H1 (cell line): ENCODE results near the gene PCDHA11. TPM values are rescaled to one million over a fixed set of nuclear protein-coding genes. Genes with fewer than 3 reads are reported as not detected.
A peak's percentile ranks its signal among the peaks of the same experiment; 100 is the strongest.

Source experiments
- CTCF ChIA-PET: fragments of 300-600 bp; sonication (Branson Sonifier 250); formaldehyde crosslinking; loops from one replicate; lab custom pipeline; 2021; ENCODE audit not compliant: partially characterized antibody; lab: Charles Lee
- POLR2A ChIA-PET: fragments of 300-600 bp; sonication (Branson Sonifier 250); formaldehyde crosslinking; loops from one replicate; lab custom pipeline; 2021; ENCODE audit warnings: inconsistent platforms; ENCODE audit not compliant: partially characterized antibody; lab: Charles Lee
- DNase-seq, 2 experiments: peaks; one replicate each; pipeline versions ENCODE4 v3.0.0 to v3.0.0-alpha.2; 2010 to 2022; ENCODE audit warnings: low spot score in 2 of 2, low read depth in 1 of 2, mixed read lengths in 1 of 2
- FAIRE-seq: peaks from 2 replicates; lab custom pipeline; 2011; peaks lifted over from hg19 to GRCh38; lab: Jason Lieb, UNC
- H2AFZ ChIP-seq: 2 replicates; pipeline ENCODE4 v1.8.1; 2012; ENCODE audit warnings: low read length, inconsistent platforms
- H2AK5ac ChIP-seq: 2 replicates; pipeline ENCODE4 v1.6.1; 2013; ENCODE audit warnings: low read depth, low read length
- H2BK120ac ChIP-seq: replicated peaks from 2 replicates; pipeline ENCODE3; 2013; ENCODE audit warnings: low read depth, low read length, inconsistent platforms
- H2BK12ac ChIP-seq: 2 replicates; pipeline ENCODE4 v1.6.1; 2013; ENCODE audit warnings: low read depth, low read length
- H2BK15ac ChIP-seq: 2 replicates; pipeline ENCODE4 v1.6.1; 2013; ENCODE audit warnings: low read length
- H2BK20ac ChIP-seq: 2 replicates; pipeline ENCODE4 v1.6.1; 2013; ENCODE audit warnings: low read length
- H2BK5ac ChIP-seq: 2 replicates; pipeline ENCODE4 v1.6.1; 2013; ENCODE audit warnings: low read depth, low read length
- H3K14ac ChIP-seq: 2 replicates; pipeline ENCODE4 v1.6.1; 2013; ENCODE audit warnings: inconsistent platforms; ENCODE audit not compliant: insufficient read length
- H3K18ac ChIP-seq: 2 replicates; pipeline ENCODE4 v1.6.1; 2013; ENCODE audit warnings: low read length; ENCODE audit errors: extremely low read depth
- H3K23ac ChIP-seq: 2 replicates; pipeline ENCODE4 v1.6.1; 2013; ENCODE audit warnings: inconsistent platforms; ENCODE audit not compliant: insufficient read length
- H3K23me2 ChIP-seq: 2 replicates; pipeline ENCODE4 v1.6.1; 2013; ENCODE audit warnings: low read depth, low read length
- H3K27ac ChIP-seq: 2 replicates; pipeline ENCODE4 v1.6.1; 2011; ENCODE audit warnings: low read depth, low read length, inconsistent platforms
- H3K27me3 ChIP-seq, 4 experiments: replicated peaks in 1 of 4; 1 replicate in 1 of 4; 2 replicates in 3 of 4; pipeline versions ENCODE4 v1.6.1 to v1.8.1; 2011 to 2013; ENCODE audit warnings: low read length in 3 of 4, mild to moderate bottlenecking in 3 of 4, inconsistent platforms in 2 of 4, mixed read lengths in 2 of 4, moderate library complexity in 1 of 4; ENCODE audit not compliant: control insufficient read depth in 3 of 4, insufficient read depth in 3 of 4; ENCODE audit errors: extremely low read depth in 1 of 4
- H3K36me3 ChIP-seq, 4 experiments: 2 replicates each; pipeline versions ENCODE4 v1.6.1 to v1.8.1; 2011 to 2013; ENCODE audit warnings: mild to moderate bottlenecking in 4 of 4, low read length in 3 of 4, moderate library complexity in 2 of 4, control low read depth in 1 of 4, inconsistent platforms in 1 of 4; ENCODE audit not compliant: insufficient read depth in 4 of 4, control insufficient read depth in 2 of 4
- H3K4ac ChIP-seq: replicated peaks from 2 replicates; pipeline ENCODE3; 2013; ENCODE audit warnings: low read length, low read depth, mixed read lengths, inconsistent platforms; ENCODE audit not compliant: insufficient read length
- H3K4me1 ChIP-seq, 4 experiments: replicated peaks in 1 of 4; 1 replicate in 1 of 4; 2 replicates in 3 of 4; pipeline versions ENCODE4 v1.6.1 to v1.8.1; 2011 to 2013; ENCODE audit warnings: low read length in 3 of 4, inconsistent platforms in 2 of 4, mixed read lengths in 1 of 4; ENCODE audit not compliant: insufficient read depth in 4 of 4, control insufficient read depth in 3 of 4
- H3K4me2 ChIP-seq, 2 experiments: 2 replicates each; pipeline versions ENCODE4 v1.6.1 to v1.8.1; 2011 to 2013; ENCODE audit warnings: low read depth in 2 of 2, low read length in 2 of 2, control low read depth in 1 of 2, inconsistent platforms in 1 of 2, mild to moderate bottlenecking in 1 of 2; ENCODE audit not compliant: insufficient read depth in 1 of 2
- H3K4me3 ChIP-seq, 4 experiments: fragments of 200-600, 300-600 bp in 1 of 4; sonication (generic), shearing (Covaris generic), sonication (Bioruptor Twin) in 1 of 4; 2 replicates each; pipeline versions ENCODE4 v1.5.1 to v1.8.1; 2011 to 2016; ENCODE audit warnings: low read length in 4 of 4, low read depth in 3 of 4, control low read depth in 2 of 4, inconsistent platforms in 2 of 4, mild to moderate bottlenecking in 2 of 4, mixed read lengths in 1 of 4, moderate library complexity in 1 of 4; ENCODE audit not compliant: insufficient read depth in 2 of 4; ENCODE audit errors: extremely low read depth in 1 of 4
- H3K56ac ChIP-seq: replicated peaks from 2 replicates; pipeline ENCODE3; 2013; ENCODE audit warnings: low read depth, mild to moderate bottlenecking, mixed read lengths, low read length, inconsistent platforms; ENCODE audit not compliant: insufficient read length
- H3K79me1 ChIP-seq: 2 replicates; pipeline ENCODE4 v1.6.1; 2013; ENCODE audit warnings: low read depth, low read length, control low read depth
- H3K79me2 ChIP-seq, 2 experiments: 2 replicates each; pipeline versions ENCODE4 v1.6.1 to v1.8.1; 2012 to 2013; ENCODE audit warnings: low read length in 2 of 2, mild to moderate bottlenecking in 2 of 2, inconsistent platforms in 1 of 2; ENCODE audit not compliant: insufficient read depth in 2 of 2, control insufficient read depth in 1 of 2
- H3K9ac ChIP-seq, 4 experiments: replicated peaks in 1 of 4; 1 replicate in 1 of 4; 2 replicates in 3 of 4; pipeline versions ENCODE4 v1.6.1 to v1.8.1; 2011 to 2013; ENCODE audit warnings: low read depth in 3 of 4, low read length in 3 of 4, control low read depth in 2 of 4, mild to moderate bottlenecking in 2 of 4, moderate library complexity in 2 of 4, inconsistent platforms in 1 of 4; ENCODE audit errors: extremely low read depth in 1 of 4
- H3K9me3 ChIP-seq, 2 experiments: 2 replicates each; pipeline versions ENCODE4 v1.6.1 to v1.8.1; 2012 to 2013; ENCODE audit warnings: mild to moderate bottlenecking in 2 of 2, moderate library complexity in 2 of 2, control low read depth in 1 of 2, inconsistent platforms in 1 of 2, low read depth in 1 of 2, low read length in 1 of 2, mixed read lengths in 1 of 2; ENCODE audit not compliant: insufficient read depth in 2 of 2
- H4K20me1 ChIP-seq, 2 experiments: replicated peaks in 1 of 2; 2 replicates each; pipeline versions ENCODE3 to v1.8.1; 2011 to 2013; ENCODE audit warnings: inconsistent platforms in 2 of 2, low read length in 2 of 2, mild to moderate bottlenecking in 1 of 2; ENCODE audit not compliant: insufficient read depth in 2 of 2, control insufficient read depth in 1 of 2
- H4K5ac ChIP-seq: 2 replicates; pipeline ENCODE4 v1.6.1; 2013; ENCODE audit warnings: low read length, low read depth, mixed read lengths, inconsistent platforms; ENCODE audit not compliant: insufficient read length
- H4K8ac ChIP-seq: 2 replicates; pipeline ENCODE4 v1.8.0; 2013; ENCODE audit warnings: mild to moderate bottlenecking, moderate library complexity, low read length, inconsistent platforms; ENCODE audit not compliant: insufficient read depth; ENCODE audit errors: extremely low read depth
- H4K91ac ChIP-seq: replicated peaks from 2 replicates; pipeline ENCODE3; 2013; ENCODE audit warnings: low read length, mixed read lengths, inconsistent platforms; ENCODE audit not compliant: insufficient read length
- ATF3 ChIP-seq: IDR thresholded peaks from 2 replicates; pipeline ENCODE4 v1.6.1; 2011; ENCODE audit warnings: low read depth, mild to moderate bottlenecking, low read length; ENCODE audit not compliant: insufficient read depth
- CHD1 ChIP-seq: IDR thresholded peaks from 2 replicates; pipeline ENCODE4 v1.6.1; 2012; ENCODE audit warnings: low read depth, low read length, improper control_type of control experiment
- E2F6 ChIP-seq: IDR thresholded peaks from 2 replicates; pipeline ENCODE4 v1.6.1; 2012; ENCODE audit warnings: inconsistent platforms
- HDAC2 ChIP-seq, 2 experiments: fragments of 300-600 bp in 1 of 2; sonication (generic) in 1 of 2; IDR thresholded peaks; 2 replicates each; pipeline ENCODE4 v1.6.1; 2011 to 2012; ENCODE audit warnings: low read depth in 2 of 2, low read length in 2 of 2, mild to moderate bottlenecking in 2 of 2, moderate library complexity in 2 of 2, borderline replicate concordance in 1 of 2, inconsistent platforms in 1 of 2
- TAF1 ChIP-seq: IDR thresholded peaks from 2 replicates; pipeline ENCODE4 v1.6.1; 2011; ENCODE audit warnings: mild to moderate bottlenecking, low read depth, low read length
- YY1 ChIP-seq: IDR thresholded peaks from 2 replicates; pipeline ENCODE4 v1.6.1; 2011; ENCODE audit warnings: low read depth, mild to moderate bottlenecking, low read length
- whole genome bisulfite sequencing, 2 experiments: shearing (Covaris generic) in 1 of 2; methylation state at CpG; one replicate each; pipeline versions ENCODE4 v1.1.6 to v1.1.7; 2013 to 2015; ENCODE audit warnings: low lambda C conversion rate in 2 of 2, mixed read lengths in 2 of 2, inconsistent platforms in 1 of 2, low coverage in 1 of 2, missing lambda C conversion rate in 1 of 2; ENCODE audit not compliant: insufficient replicate concordance in 2 of 2, insufficient coverage in 1 of 2, insufficient read length in 1 of 2; ENCODE audit errors: extremely low coverage in 1 of 2, missing lambda C conversion rate in 1 of 2; 5-methylcytosine and 5-hydroxymethylcytosine counted together
- long read RNA-seq, 2 experiments: library from RNA in 1 of 2; library from capped mRNA in 1 of 2; stranded (forward); transcript quantifications; one replicate each; pipeline ENCODE4 v2.0.0, GENCODE V29; 2021; ENCODE audit warnings: inconsistent platforms in 1 of 2
- polyA minus RNA-seq, 3 experiments: library from RNA; depleted of rRNA, polyadenylated mRNA; stranded (reverse); fragments of >200 nt; gene quantifications; 1 replicate in 2 of 3; 2 replicates in 1 of 3; pipeline ENCODE4 v1.2.3, GENCODE V29; 2011
- polyA plus RNA-seq, 7 experiments: library from polyadenylated mRNA; depleted of rRNA in 3 of 7; stranded (reverse) in 5 of 7; unstranded in 2 of 7; fragments of >200 nt in 5 of 7; fragments of 200-250 nt in 2 of 7; gene quantifications; 1 replicate in 5 of 7; 2 replicates in 1 of 7; 4 replicates in 1 of 7; pipeline versions ENCODE4 v1.2.1 to v1.2.3, GENCODE V29; 2011 to 2013; ENCODE audit warnings: missing spikeins in 2 of 7, mixed read lengths in 2 of 7
- total RNA-seq: library from RNA; stranded (reverse); fragmentation: NEBNext Ultra II Directional; extraction: Animal tissue kit (Norgen Biotek cat#: 25700); gene quantifications from 2 replicates; pipeline ENCODE4 v1.2.1, GENCODE V29; 2021

Gene PCDHA11
- total RNA-seq, result 6.6 and 6.9 TPM in 2 replicates
- 4.7 and 6.5 TPM in 2 replicates for polyA plus RNA-seq (2011; rRNA removed)
- polyA plus RNA-seq (2011; cell fraction: cytosol; rRNA removed), result 4.8 TPM
- polyA plus RNA-seq (2011; cell fraction: nucleus; rRNA removed), result 17.9 TPM
- polyA plus RNA-seq (2012, experiment 1 of 2), result 7.1 to 11.8 TPM (median 9.3 TPM) in 4 replicates
- 1.8 TPM for polyA plus RNA-seq (2012, experiment 2 of 2)
- 8.4 TPM for polyA plus RNA-seq (2013, experiment 1 of 2)
- 7.6 TPM for polyA plus RNA-seq (2013, experiment 2 of 2)
- 29.9 and 31.3 TPM in 2 replicates for polyA minus RNA-seq (2011; rRNA and poly(A)+ RNA removed)
- 19.7 TPM for polyA minus RNA-seq (2011; cell fraction: cytosol; rRNA and poly(A)+ RNA removed)
- 57.2 TPM for polyA minus RNA-seq (2011; cell fraction: nucleus; rRNA and poly(A)+ RNA removed)
- long read RNA-seq, experiment 1, full-length matches to known transcripts, result 2 of 4 reads
- long read RNA-seq, experiment 1, partial matches to known transcripts, result 0 of 4 reads
- long read RNA-seq, experiment 1, other reads (novel, unspliced or antisense), result 2 of 4 reads
- long read RNA-seq, experiment 2, result 0 reads

- Histone ChIP-seq H2BK5ac (no peak within 1 kb of the TSS), H3K4ac (no peak within 1 kb of the TSS), H3K9me3 (peaks cover 0 to 13% of the 10 kb centered on the region in 2 experiments; a peak in 1 of 4 replicates), H3K56ac (no peak within 1 kb of the TSS), H3K79me1 (no peaks in the 10 kb centered on the region), H3K23ac (no peak within 1 kb of the TSS), H3K79me2 (peaks cover 0 to 19% of the 10 kb centered on the region in 2 experiments; a peak in 2 of 4 replicates), H2BK20ac (no peak within 1 kb of the TSS), H2BK15ac (no peak within 1 kb of the TSS), H3K23me2 (no peaks in the 10 kb centered on the region), H3K4me1 (no peaks in the 10 kb centered on the region), H3K27me3 (no peaks in the 10 kb centered on the region), H3K14ac (no peak within 1 kb of the TSS), H2AK5ac (no peak within 1 kb of the TSS), H3K4me2 (peak within 1 kb of the TSS; percentile 37 to 47), H4K5ac (peak within 1 kb of the TSS; percentile 7), H4K20me1 (no peaks in the 10 kb centered on the region), H3K9ac (peak within 1 kb of the TSS; percentile 31 to 57 (median 47); a peak in 6 of 7 replicates), H3K36me3 (peaks cover 0 to 15% (median 0%) of the 10 kb centered on the region in 4 experiments; a peak in 3 of 8 replicates), H4K8ac (peak within 1 kb of the TSS; percentile 58; the same call in 1 of the 2 replicates), H2BK120ac (no peak within 1 kb of the TSS), H3K27ac (peak within 1 kb of the TSS; percentile 37; the same call in 1 of the 2 replicates), H2BK12ac (no peak within 1 kb of the TSS), H3K4me3 (peak within 1 kb of the TSS; percentile 54 to 66 (median 58)), H2AFZ (peak within 1 kb of the TSS; percentile 11; the same call in 1 of the 2 replicates), H3K18ac (no peak within 1 kb of the TSS; the same call in 1 of the 2 replicates), H4K91ac (no peak within 1 kb of the TSS)
- DNase-seq (no peak), FAIRE-seq (peak; percentile 63)
- ChIA-PET POLR2A (interaction anchor here (0.6 to 2.4 kb wide), 13 partner anchors 8 to 226 kb away, joined by 3 to 14 read pairs (median 6); partner anchors contain the start of genes PCDHA10, PCDHA6, PCDHB1 and PCDHB2), CTCF (interaction anchor here (0.6 to 9.3 kb wide), 50 partner anchors 9 to 286 kb away, joined by 3 to 141 read pairs (median 5); partner anchors contain the start of genes PCDHA1, PCDHA10, PCDHA13 and PCDHA4)
- 41% methylated on average over 37 of the region's 41 CpGs; no CpG with 5 or more reads in 1 of the 2 experiments for WGBS, 2 experiments
- no peak for TF ChIP-seq ATF3
- TF ChIP-seq TAF1, result peak; percentile 52; the same call in 1 of the 2 replicates
- TF ChIP-seq E2F6, result no peak; the same call in 1 of the 2 replicates
- TF ChIP-seq HDAC2 (IDR thresholded peaks at IDR 0.05; ENCODE audit: borderline replicate concordance in 1 of 2, low read depth in 2 of 2, low read length in 2 of 2), result no peak
- TF ChIP-seq CHD1, result no peak
- no peak for TF ChIP-seq YY1
Observed at GRCh38 chr5:140868721-140869554, at the start of gene PCDHA11. PCDHA11 (plus strand) TSS chr5:140868957; CDS start chr5:140869104, 147 bp downstream.
